ENCODE results near the gene TFB1M.

GRCh38 chr6:155244434-155244833 lies 69.8 kb downstream of the TFB1M start:
- no peak for TF ChIP-seq CTCF (IDR thresholded peaks at IDR 0.05; ENCODE audit: poor library complexity)
- no peak for TF ChIP-seq EZH2 (IDR thresholded peaks at IDR 0.05; ENCODE audit: borderline replicate concordance)

All from hepatocyte (in vitro differentiated cells).